DMS114 treated with DMSO at 0.1 percent for 48 hours (cell line): Measurements from ENCODE around the gene PCP2.
"Not testable (repeated sequence)": the region's sequence is repeated elsewhere in the genome, so short reads cannot be mapped to it uniquely, and the experiment has no call there.

Experiments used
- DNase-seq: peaks from one replicate; lab custom pipeline; 2025; ENCODE audit not compliant: unreplicated experiment; lab: John Stamatoyannopoulos, UW

PCP2 gene

GRCh38 chr19:7662657-7663056, 29.1 kb upstream of the PCP2 start:
- no peak for DNase-seq

GRCh38 chr19:7661744-7662538, 28.4 kb upstream of the PCP2 start:
- DNase-seq = no peak

DNA sequence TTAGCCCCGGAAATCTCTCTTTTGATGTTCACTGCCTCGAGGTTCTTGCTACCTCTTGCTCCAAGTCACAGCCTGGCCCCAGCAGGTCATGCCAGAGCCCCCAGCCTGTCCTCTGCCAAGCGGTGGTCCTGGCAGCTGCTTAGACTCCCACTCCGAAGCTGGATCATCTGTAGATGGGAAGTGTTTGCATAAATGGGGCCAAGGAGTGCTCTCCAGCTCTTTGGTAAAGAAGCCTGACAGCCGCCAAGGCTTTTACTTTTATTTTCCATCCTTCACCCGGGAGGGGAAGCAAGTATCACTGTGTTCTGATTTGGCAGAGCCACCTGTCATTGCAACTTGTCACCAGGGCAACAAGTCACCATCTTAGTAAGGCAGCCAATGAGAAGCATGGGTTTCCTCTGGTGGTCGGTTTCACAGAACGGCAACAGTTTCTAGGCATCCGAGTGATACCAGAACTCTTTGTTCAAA, 24.7 kb upstream of the PCP2 start:
- no peak for DNase-seq

DNA sequence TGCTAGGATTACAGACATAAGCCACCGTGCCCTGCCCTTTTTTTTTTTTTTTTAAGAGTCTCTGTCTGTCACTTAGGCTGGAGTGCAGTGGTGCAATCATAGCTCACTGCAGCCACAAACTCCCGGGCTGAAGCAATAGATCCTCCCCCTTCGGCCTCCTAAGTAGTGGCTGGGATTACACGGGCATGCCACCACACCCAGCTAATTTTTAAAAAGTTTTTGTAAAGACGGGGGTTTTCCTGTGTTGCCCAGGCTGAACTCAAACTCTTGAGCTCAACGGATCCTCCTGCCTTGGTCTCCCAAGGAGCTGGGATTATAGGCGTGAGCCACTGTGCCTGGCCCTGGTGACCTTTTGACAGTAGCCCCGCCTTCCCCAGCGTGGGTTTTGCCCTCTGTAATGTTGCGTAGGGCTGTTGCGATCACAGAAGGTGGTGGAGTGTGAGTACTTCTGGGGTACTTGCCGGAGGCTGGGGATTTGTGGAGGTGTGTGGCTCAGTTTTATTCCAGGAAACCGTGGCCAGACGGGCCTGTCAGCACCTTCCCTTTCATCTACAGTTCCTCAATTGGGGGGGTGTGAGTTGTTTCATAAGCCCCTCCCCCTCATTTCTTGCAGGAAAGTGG, 23.7 kb upstream of the PCP2 start:
- no peak for DNase-seq

DNA sequence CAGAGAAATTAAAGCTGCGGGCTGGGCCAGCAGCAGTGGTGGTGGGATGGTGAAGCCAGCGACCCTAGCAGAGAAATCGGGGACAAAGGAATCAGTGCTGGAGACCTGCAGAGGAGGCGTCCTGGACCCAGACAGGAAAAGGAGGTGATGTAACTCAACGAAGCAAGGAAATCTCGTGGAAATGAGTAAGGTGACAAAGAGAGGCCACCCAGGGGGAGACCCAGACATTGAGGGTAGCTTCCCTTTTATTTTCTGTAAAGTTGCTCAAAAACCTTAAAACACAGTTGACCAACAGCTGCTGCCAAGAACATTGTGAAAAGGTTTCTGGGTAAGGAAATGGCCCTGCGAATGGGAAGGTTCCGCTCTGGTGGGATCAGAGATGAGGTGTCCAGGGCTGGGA, 22.1 kb upstream of the PCP2 start:
- no peak for DNase-seq

- DNase-seq = no peak
Observed at GRCh38 chr19:7654401-7654800, 20.9 kb upstream of the PCP2 start.

GRCh38 chr19:7652061-7652641, 18.6 kb upstream of the PCP2 start:
- no peak for DNase-seq

DNA sequence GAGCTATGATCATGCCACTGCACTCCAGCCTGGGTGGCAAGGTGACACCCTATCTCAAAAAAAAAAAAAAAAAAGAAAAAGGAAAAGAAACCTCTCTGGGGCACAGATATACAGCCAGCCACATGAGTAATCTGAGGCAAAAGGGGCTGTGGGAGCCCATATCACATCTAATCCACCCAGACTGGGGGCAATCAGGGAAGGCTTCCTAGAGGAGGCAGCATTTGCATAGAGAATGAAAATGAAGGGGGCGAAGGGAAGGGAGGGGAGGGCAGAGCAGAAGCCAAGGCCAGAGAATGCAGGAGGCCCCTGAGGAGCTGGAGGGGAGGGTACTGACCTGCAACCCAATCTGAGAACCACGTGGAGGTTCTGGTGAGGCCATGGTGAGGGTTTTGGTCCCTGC, 16.6 kb upstream of the PCP2 start:
- DNase-seq = no peak

DNA sequence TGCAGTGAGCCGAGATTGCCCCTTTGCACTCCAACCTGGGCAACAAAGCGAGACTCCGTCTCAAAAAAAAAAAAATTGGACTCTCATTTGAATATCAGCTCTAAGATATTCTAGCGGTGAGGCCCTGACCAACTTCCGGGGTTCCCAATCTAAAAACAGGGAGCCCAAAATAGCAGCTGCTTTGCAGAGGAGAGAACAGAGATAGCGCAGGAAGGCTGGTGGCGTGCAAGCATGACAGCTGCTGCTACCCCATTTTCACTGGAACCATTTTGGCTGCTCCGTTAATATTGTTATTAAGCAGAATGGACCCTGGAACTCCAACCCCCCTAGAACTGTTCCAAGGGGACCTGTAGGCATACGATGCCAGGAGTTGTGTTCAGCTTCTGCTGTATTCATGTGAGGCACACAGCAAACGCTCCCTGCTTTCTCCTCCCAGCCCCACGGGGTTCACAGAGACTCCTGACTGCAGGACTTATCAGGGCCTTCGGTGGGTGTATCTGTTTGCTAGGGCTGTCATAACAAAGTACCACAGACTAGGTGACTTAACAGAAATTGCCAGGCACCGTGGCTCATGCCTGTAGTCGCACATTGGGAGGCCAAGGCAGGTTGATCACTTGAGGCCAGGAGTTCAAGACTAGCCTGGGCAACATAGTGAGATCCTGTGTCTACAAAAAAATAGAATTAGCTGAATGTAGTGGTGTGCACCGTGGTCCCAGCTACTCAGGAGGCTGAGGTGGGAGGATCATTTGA, 14.9 kb upstream of the PCP2 start:
- DNase-seq = no peak

DNA sequence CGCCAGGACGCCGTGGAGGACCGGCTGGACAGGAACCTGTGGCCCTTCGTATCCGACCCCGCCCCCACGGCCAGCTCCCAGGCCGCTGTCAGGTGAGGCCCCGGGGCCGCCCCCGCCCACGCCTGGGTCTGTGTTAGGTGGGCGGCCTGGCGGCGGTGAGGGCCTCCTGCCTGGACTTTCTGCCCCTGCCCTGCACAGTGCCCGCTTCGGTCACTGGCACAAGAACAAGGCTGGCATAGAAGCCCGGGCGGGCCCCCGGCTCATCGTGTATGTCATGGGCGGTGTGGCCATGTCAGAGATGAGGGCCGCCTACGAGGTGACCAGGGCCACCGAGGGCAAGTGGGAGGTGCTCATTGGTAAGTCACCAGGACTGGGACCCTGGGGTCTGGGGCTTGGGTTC, 13.6 kb upstream of the PCP2 start:
- DNase-seq = no peak

GRCh38 chr19:7646426-7646700, 12.8 kb upstream of the PCP2 start:
- DNase-seq = no peak

GRCh38 chr19:7645656-7646425, 12.3 kb upstream of the PCP2 start:
- DNase-seq = no peak

DNA sequence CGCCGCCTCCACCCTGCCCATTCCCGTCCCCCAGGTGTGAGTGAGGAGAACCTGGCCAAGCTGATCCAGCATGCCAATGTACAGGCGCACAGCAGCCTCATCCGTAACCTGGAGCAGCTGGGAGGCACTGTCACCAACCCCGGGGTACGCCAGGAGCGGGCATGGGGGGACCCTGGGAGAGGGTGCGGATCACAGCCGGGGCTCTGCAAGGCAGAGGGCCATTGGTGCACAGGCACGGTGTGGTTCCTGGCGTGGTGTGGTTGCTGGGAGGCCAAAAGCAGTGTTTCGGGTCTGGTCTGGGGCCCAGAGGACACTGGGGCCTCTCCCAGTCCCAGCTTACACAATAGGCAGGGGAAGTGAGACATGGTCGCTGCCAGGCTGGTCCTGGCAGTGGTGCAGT, 11.6 kb upstream of the PCP2 start:
- no peak for DNase-seq

GRCh38 chr19:7644550-7644877, 11.0 kb upstream of the PCP2 start:
- DNase-seq = no peak

DNA sequence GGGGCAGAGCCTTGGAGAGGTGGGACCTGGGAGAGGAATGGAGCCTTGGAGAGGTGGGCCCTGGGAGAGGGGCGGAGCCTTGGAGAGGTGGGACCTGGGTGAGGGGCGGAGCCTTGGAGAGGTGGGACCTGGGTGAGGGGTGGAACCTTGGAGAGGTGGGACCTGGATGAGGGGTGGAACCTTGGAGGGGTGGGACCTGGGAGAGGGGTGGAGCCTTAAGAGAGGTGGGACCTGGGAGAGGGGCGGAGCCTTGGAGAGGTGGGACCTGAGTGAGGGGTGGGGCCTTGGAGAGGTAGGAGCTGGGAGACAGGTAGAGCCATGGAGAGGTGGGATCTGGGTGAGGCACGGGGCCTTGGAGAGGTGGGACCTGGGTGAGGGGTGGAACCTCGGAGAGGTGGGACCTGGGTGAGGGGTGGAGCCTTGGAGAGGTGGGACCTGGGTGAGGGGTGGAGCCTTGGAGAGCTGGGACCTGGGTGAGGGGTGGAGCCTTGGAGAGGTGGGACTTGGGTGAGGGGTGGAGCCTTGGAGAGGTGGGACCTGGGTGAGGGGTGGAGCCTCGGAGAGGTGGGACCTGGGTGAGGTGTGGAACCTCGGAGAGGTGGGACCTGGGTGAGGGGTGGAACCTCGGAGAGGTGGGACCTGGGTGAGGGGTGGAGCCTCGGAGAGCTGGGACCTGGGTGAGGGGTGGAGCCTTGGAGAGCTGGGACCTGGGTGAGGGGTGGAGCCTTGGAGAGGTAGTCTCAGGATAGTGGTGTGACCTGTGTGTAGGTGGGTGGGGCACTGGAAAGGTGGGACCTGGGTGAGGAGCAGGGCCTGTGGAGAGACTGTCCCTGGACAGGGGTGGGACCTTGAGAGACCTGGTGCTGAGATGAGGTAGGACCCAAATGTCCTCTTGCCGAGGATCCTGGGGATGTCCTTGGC, 10.4 kb upstream of the PCP2 start:
- DNase-seq = not testable (repeated sequence)

- DNase-seq = no peak
Observed at GRCh38 chr19:7643031-7643415, 9.5 kb upstream of the PCP2 start.

- no peak for DNase-seq
Observed at GRCh38 chr19:7642295-7643030, 8.9 kb upstream of the PCP2 start.

GRCh38 chr19:7641290-7642276, 8.1 kb upstream of the PCP2 start:
- no peak for DNase-seq
